Activated CD4-positive, alpha-beta T cell treated with anti-CD3 and anti-CD28 coated beads for 1 hour (primary cell): ENCODE measurements around the gene PER2.
"Not testable (repeated sequence)": the region's sequence is repeated elsewhere in the genome, so short reads cannot be mapped to it uniquely, and the experiment has no call there.

Experiments used
- DNase-seq: peaks from one replicate; pipeline ENCODE4 v3.0.0-alpha.2; 2020

Gene PER2

GRCh38 chr2:238310721-238311120 is 22.3 kb upstream of the PER2 start:
- not testable (repeated sequence) for DNase-seq

GRCh38 chr2:238308177-238308576 is 19.8 kb upstream of the PER2 start:
- no peak for DNase-seq

- DNase-seq = no peak
These were observed 18.2 kb upstream of the PER2 start for GRCh38 chr2:238306672-238306998.

GRCh38 chr2:238305965-238306671 is 17.7 kb upstream of the PER2 start:
- no peak for DNase-seq

GRCh38 chr2:238305092-238305862 is 16.9 kb upstream of the PER2 start:
- DNase-seq = no peak

- no peak for DNase-seq
These were observed 15.7 kb upstream of the PER2 start for GRCh38 chr2:238304116-238304515.

- no peak for DNase-seq
These were observed 14.3 kb upstream of the PER2 start for GRCh38 chr2:238302751-238303150.

GRCh38 chr2:238302087-238302486 is 13.7 kb upstream of the PER2 start:
- no peak for DNase-seq

- DNase-seq = no peak
These were observed 11.4 kb upstream of the PER2 start for GRCh38 chr2:238299803-238300202.

- DNase-seq = no peak
These were observed 8.4 kb upstream of the PER2 start for GRCh38 chr2:238296638-238297457.

- no peak for DNase-seq
These were observed 7.0 kb upstream of the PER2 start for GRCh38 chr2:238295144-238296112.

- no peak for DNase-seq
These were observed 6.2 kb upstream of the PER2 start for GRCh38 chr2:238294393-238295143.

GRCh38 chr2:238294046-238294392 is 5.6 kb upstream of the PER2 start:
- no peak for DNase-seq

GRCh38 chr2:238291550-238292281 is 3.3 kb upstream of the PER2 start:
- no peak for DNase-seq

- no peak for DNase-seq
These were observed 2.5 kb upstream of the PER2 start for GRCh38 chr2:238290715-238291549.

GRCh38 chr2:238290091-238290509 is 1.7 kb upstream of the PER2 start:
- DNase-seq = no peak

- DNase-seq = no peak
These were observed 1.2 kb upstream of the PER2 start for GRCh38 chr2:238289574-238289973.

GRCh38 chr2:238288650-238289573 is 502 bp upstream of the PER2 start:
- peak; percentile 97 for DNase-seq
